GM12891 (cell line): ENCODE data around the gene ZNF234.

Experiments used
- POLR2A ChIP-seq: IDR thresholded peaks from 2 replicates; pipeline ENCODE4 v1.6.1; 2011; ENCODE audit warnings: low read depth, low read length, control low read depth
- SPI1 ChIP-seq: IDR thresholded peaks from 2 replicates; pipeline ENCODE4 v1.6.1; 2011; ENCODE audit warnings: low read depth, low read length, control low read depth
- TAF1 ChIP-seq: IDR thresholded peaks from 2 replicates; pipeline ENCODE4 v1.6.1; 2011; ENCODE audit warnings: low read depth, low read length, control low read depth

DNA sequence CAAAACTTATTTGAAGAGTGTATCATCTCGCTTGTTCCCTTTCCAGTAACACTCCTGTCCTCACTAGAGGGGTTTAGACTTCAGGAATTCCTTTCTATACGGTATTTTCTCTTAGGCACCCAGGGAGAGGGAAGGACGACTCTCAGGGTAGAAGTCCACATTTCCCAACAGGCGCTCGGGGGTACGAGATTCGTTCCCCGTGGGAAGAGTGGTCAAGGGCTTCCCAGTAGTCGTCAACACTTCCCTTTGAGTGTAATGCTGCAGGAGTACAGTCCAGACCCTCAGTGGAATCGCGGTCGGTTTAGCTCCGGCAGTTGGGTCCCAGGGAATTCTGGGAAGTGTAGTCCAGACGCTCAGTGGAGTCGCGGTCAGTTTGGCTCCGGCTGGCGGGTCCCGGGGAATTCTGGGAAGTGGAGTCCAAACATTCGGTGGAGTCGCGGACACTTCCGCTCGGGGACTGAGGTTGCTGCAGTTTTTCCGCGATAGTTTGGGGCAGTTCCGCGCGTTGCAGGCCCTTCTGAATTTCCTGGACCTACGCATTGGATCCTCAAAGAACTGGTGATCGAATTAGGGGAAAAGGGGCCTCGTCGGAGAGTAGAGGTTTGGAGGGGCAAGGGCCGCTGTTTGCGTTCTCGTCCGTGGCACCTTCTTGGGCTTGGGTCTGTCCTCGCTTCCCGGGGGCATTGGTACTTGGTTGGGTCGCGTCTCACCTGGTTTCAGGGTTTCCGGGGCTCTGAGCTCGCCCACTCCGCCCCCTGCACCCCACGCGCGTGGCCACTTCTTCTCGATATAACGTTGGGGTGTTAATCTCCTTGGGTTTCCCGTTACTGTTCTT, 47.2 kb upstream of the ZNF234 start, which contains the start of gene ZNF224:
- no peak for TF ChIP-seq POLR2A
- TF ChIP-seq SPI1 = peak; percentile 72
- TF ChIP-seq TAF1 = no peak; the same call in 1 of the 2 replicates
